SK-N-SH (cell line): ENCODE data around the gene PSMD8. TPM values are rescaled to one million over a fixed set of nuclear protein-coding genes. Genes with fewer than 3 reads are reported as not detected.

Source experiments
- CTCF ChIA-PET: fragments of 300-600, 350-600 bp; formaldehyde crosslinking; extraction: SDS; loops from one replicate; lab custom pipeline; 2021; lab: Yijun Ruan, JAX
- POLR2A ChIA-PET: fragments of 350-600 bp; sonication (Branson Sonifier 250); formaldehyde crosslinking; extraction: SDS; loops from one replicate; lab custom pipeline; 2020; ENCODE audit warnings: antibody characterized with exemption, inconsistent platforms; lab: Yijun Ruan, JAX
- DNase-seq: peaks from one replicate; pipeline ENCODE4 v3.0.0; 2012
- H2AFZ ChIP-seq: fragments of 200-600 bp; sonication (generic); 2 replicates; pipeline ENCODE4 v1.8.1; 2016; ENCODE audit warnings: antibody characterized with exemption, mild to moderate bottlenecking, low read depth
- H3F3A ChIP-seq: fragments of 200-600 bp; sonication (generic); replicated peaks from 2 replicates; pipeline ENCODE3; 2016; ENCODE audit warnings: antibody characterized with exemption, mild to moderate bottlenecking; ENCODE audit not compliant: insufficient read depth
- H3K27ac ChIP-seq, 2 experiments: fragments of 200-500 bp in 1 of 2; fragments of 200-600 bp in 1 of 2; sonication (Bioruptor generic) in 1 of 2; sonication (generic), shearing (Covaris generic) in 1 of 2; 2 replicates each; pipeline versions ENCODE4 v1.5.1 to v1.6.1; 2014 to 2016; ENCODE audit warnings: low read depth in 2 of 2, inconsistent platforms in 1 of 2, low read length in 1 of 2, mild to moderate bottlenecking in 1 of 2, mixed read lengths in 1 of 2
- H3K27me3 ChIP-seq: fragments of 200-600 bp; sonication (generic), shearing (Covaris generic); 2 replicates; pipeline ENCODE4 v1.6.1; 2016; ENCODE audit warnings: mixed run types; ENCODE audit not compliant: insufficient read depth
- H3K36me3 ChIP-seq, 2 experiments: fragments of 200-500 bp in 1 of 2; fragments of 200-600 bp in 1 of 2; sonication (Bioruptor generic) in 1 of 2; sonication (generic) in 1 of 2; replicated peaks in 1 of 2; 2 replicates each; pipeline versions ENCODE3 to v1.5.1; 2014 to 2016; ENCODE audit warnings: low read length in 1 of 2, mild to moderate bottlenecking in 1 of 2; ENCODE audit not compliant: insufficient read depth in 2 of 2, control insufficient read depth in 1 of 2
- H3K4me1 ChIP-seq, 2 experiments: fragments of 200-500 bp in 1 of 2; fragments of 200-600 bp in 1 of 2; sonication (Bioruptor generic) in 1 of 2; sonication (generic), shearing (Covaris generic) in 1 of 2; 2 replicates each; pipeline versions ENCODE4 v1.5.1 to v1.6.1; 2014 to 2016; ENCODE audit warnings: low read depth in 1 of 2, low read length in 1 of 2, mixed run types in 1 of 2; ENCODE audit not compliant: insufficient read depth in 2 of 2, control insufficient read depth in 1 of 2
- H3K4me2 ChIP-seq: fragments of 200-600 bp; sonication (generic), shearing (Covaris generic); 2 replicates; pipeline ENCODE4 v1.6.1; 2017; ENCODE audit warnings: mixed run types
- H3K4me3 ChIP-seq, 2 experiments: fragments of 200-500 bp in 1 of 2; fragments of 200-600 bp in 1 of 2; sonication (Bioruptor generic) in 1 of 2; sonication (generic), shearing (Covaris generic) in 1 of 2; 2 replicates each; pipeline versions ENCODE4 v1.5.1 to v1.8.1; 2014 to 2016; ENCODE audit warnings: low read depth in 2 of 2, inconsistent platforms in 1 of 2, low read length in 1 of 2, mild to moderate bottlenecking in 1 of 2, mixed read lengths in 1 of 2, moderate library complexity in 1 of 2
- H3K79me2 ChIP-seq: fragments of 200-600 bp; sonication (generic); 2 replicates; pipeline ENCODE4 v1.8.1; 2017; ENCODE audit warnings: mild to moderate bottlenecking; ENCODE audit not compliant: insufficient read depth
- H3K9ac ChIP-seq: fragments of 200-600 bp; sonication (generic); 2 replicates; pipeline ENCODE4 v1.6.1; 2017; ENCODE audit warnings: mixed run types
- H3K9me2 ChIP-seq: fragments of 200-600 bp; sonication (generic); 2 replicates; pipeline ENCODE4 v1.6.1; 2017; ENCODE audit warnings: mixed run types
- H3K9me3 ChIP-seq: fragments of 200-600 bp; sonication (generic); 2 replicates; pipeline ENCODE4 v1.6.1; 2017; ENCODE audit warnings: mixed run types, mild to moderate bottlenecking, moderate library complexity
- H4K20me1 ChIP-seq: fragments of 200-600 bp; sonication (generic); 2 replicates; pipeline ENCODE4 v1.6.1; 2017; ENCODE audit warnings: mild to moderate bottlenecking, mixed run types; ENCODE audit not compliant: insufficient read depth
- CHD2 ChIP-seq: fragments of 150-350 bp; IDR thresholded peaks from 2 replicates; pipeline ENCODE4 v1.6.1; 2018; ENCODE audit warnings: low read length; ENCODE audit not compliant: partially characterized antibody
- CTCF ChIP-seq: fragments of 200-600 bp; sonication (generic); IDR thresholded peaks from 2 replicates; pipeline ENCODE4 v1.6.1; 2017; ENCODE audit warnings: antibody characterized with exemption, mild to moderate bottlenecking, moderate library complexity
- FOXM1 ChIP-seq: IDR thresholded peaks from 2 replicates; pipeline ENCODE4 v1.4.0; 2012; ENCODE audit warnings: low read depth, mild to moderate bottlenecking
- GABPA ChIP-seq: IDR thresholded peaks from 2 replicates; pipeline ENCODE4 v1.4.0; 2012; ENCODE audit warnings: low read depth, mild to moderate bottlenecking
- GATA2 ChIP-seq: sonication (generic); formaldehyde crosslinking; IDR thresholded peaks from 2 replicates; pipeline ENCODE4 v1.5.0; 2020; ENCODE audit warnings: mild to moderate bottlenecking, missing genetic modification reagents
- IRF3 ChIP-seq: fragments of 150-350 bp; IDR thresholded peaks from 2 replicates; pipeline ENCODE4 v1.6.1; 2016; ENCODE audit warnings: mild to moderate bottlenecking, low read depth, low read length
- MAX ChIP-seq: IDR thresholded peaks from 2 replicates; pipeline ENCODE4 v1.4.0; 2012; ENCODE audit warnings: low read depth
- MEF2A ChIP-seq: IDR thresholded peaks from 2 replicates; pipeline ENCODE4 v1.4.0; 2012; ENCODE audit warnings: low read depth, borderline replicate concordance
- NRF1 ChIP-seq: IDR thresholded peaks from 2 replicates; pipeline ENCODE4 v1.6.1; 2012; ENCODE audit warnings: low read depth, mild to moderate bottlenecking, low read length
- PBX3 ChIP-seq: IDR thresholded peaks from 2 replicates; pipeline ENCODE4; 2012
- RCOR1 ChIP-seq: fragments of 150-350 bp; IDR thresholded peaks from 2 replicates; pipeline ENCODE4 v1.6.1; 2017; ENCODE audit warnings: antibody characterized with exemption, low read length
- RFX5 ChIP-seq: IDR thresholded peaks from 2 replicates; pipeline ENCODE4 v1.6.1; 2012; ENCODE audit warnings: mild to moderate bottlenecking, improper control_type of control experiment, low read length
- RXRA ChIP-seq: IDR thresholded peaks from 2 replicates; pipeline ENCODE4 v1.4.0; 2012; ENCODE audit warnings: low read depth, mild to moderate bottlenecking, borderline replicate concordance
- SMC3 ChIP-seq: IDR thresholded peaks from 2 replicates; pipeline ENCODE4 v1.6.1; 2012; ENCODE audit warnings: low read depth, low read length, improper control_type of control experiment
- TAF1 ChIP-seq: IDR thresholded peaks from 2 replicates; pipeline ENCODE4 v1.6.1; 2012; ENCODE audit warnings: low read depth, mild to moderate bottlenecking, low read length, moderate library complexity, borderline replicate concordance
- TCF12 ChIP-seq: IDR thresholded peaks from 2 replicates; pipeline ENCODE4 v1.4.0; 2012
- TEAD4 ChIP-seq: IDR thresholded peaks from 2 replicates; pipeline ENCODE4 v1.4.0; 2012; ENCODE audit warnings: mild to moderate bottlenecking, borderline replicate concordance; ENCODE audit not compliant: insufficient read depth
- USF2 ChIP-seq: fragments of 150-350 bp; IDR thresholded peaks from 2 replicates; pipeline ENCODE4 v1.6.1; 2017; ENCODE audit warnings: antibody characterized with exemption, low read length, low read depth, borderline replicate concordance
- YY1 ChIP-seq: IDR thresholded peaks from 2 replicates; pipeline ENCODE4 v1.4.0; 2012; ENCODE audit warnings: low read depth, mild to moderate bottlenecking
- WGBS: methylation state at CpG from one replicate; pipeline ENCODE4 v1.1.6; 2017; ENCODE audit warnings: low lambda C conversion rate; 5-methylcytosine and 5-hydroxymethylcytosine counted together
- polyA plus RNA-seq, 3 experiments: library from polyadenylated mRNA; depleted of rRNA; stranded (reverse); fragments of >200 nt; gene quantifications; 2 replicates each; pipeline ENCODE4 v1.2.3, GENCODE V29; 2012

PSMD8 gene
- polyA plus RNA-seq, 1 of the 3 experiments (the other 2 are of a cell fraction), result 400 TPM

- H3K4me3 ChIP-seq, result peak overlapping the region in 1 of 2 experiments; percentile 91; a peak in 2 of 4 replicates
- WGBS, result 76% methylated on average over 3 of the region's 3 CpGs
- H3K9me3 ChIP-seq, result no peaks in the 10 kb centered on the region
- ChIA-PET CTCF (interaction anchor here (1.2 to 2.8 kb wide), 4 partner anchors 8 to 41 kb away, joined by 4 to 11 read pairs (median 8); partner anchors contain the start of genes CATSPERG, FAM98C and GGN), POLR2A (interaction anchor here (2.2 to 3.6 kb wide), 2 partner anchors 9 to 11 kb away, joined by 6 to 29 read pairs; partner anchors contain the start of genes GGN and SPRED3)
- H3K27me3 ChIP-seq, result no peaks in the 10 kb centered on the region
- peaks cover 56% of the 10 kb centered on the region for H3K79me2 ChIP-seq
- DNase-seq, result no peak
- H2AFZ ChIP-seq, result no peak overlapping the region
- H3K27ac ChIP-seq, result no peak overlapping the region
- H3K4me1 ChIP-seq, result peaks cover 6 to 14% of the 10 kb centered on the region in 2 experiments; a peak in 3 of 4 replicates
- no peaks in the 10 kb centered on the region for H3K9me2 ChIP-seq
- H3F3A ChIP-seq, result no peaks in the 10 kb centered on the region
- peak overlapping the region; percentile 78 for H3K4me2 ChIP-seq
- H3K9ac ChIP-seq, result no peak overlapping the region
- peaks cover 17 to 21% of the 10 kb centered on the region in 2 experiments for H3K36me3 ChIP-seq
- TF ChIP-seq IRF3, result no peak
- no peak for TF ChIP-seq RCOR1
- no peak for TF ChIP-seq CHD2
- TF ChIP-seq CTCF, result no peak
- no peak for TF ChIP-seq RXRA
- TF ChIP-seq RFX5, result no peak
- no peak for TF ChIP-seq SMC3
- TF ChIP-seq USF2, result no peak
- no peak for TF ChIP-seq MAX
- TF ChIP-seq YY1, result no peak
- no peak for TF ChIP-seq GABPA
- TF ChIP-seq PBX3, result no peak
- no peak for TF ChIP-seq TCF12
- TF ChIP-seq NRF1, result no peak
- no peak for TF ChIP-seq MEF2A
- TF ChIP-seq TEAD4, result no peak
- TF ChIP-seq GATA2 (CRISPR knock-in tag), result no peak
- TF ChIP-seq TAF1, result no peak
- no peak for TF ChIP-seq FOXM1
- peaks cover 26% of the 10 kb centered on the region for H4K20me1 ChIP-seq
Observed at GRCh38 chr19:38376576-38376975, 2.2 kb downstream of the PSMD8 start.
